Measurements from ENCODE around the gene TMEFF2.

TMEFF2 gene

GRCh38 chr2:192059266-192059665 is 135.5 kb downstream of the TMEFF2 start:
- DNase-seq: no peak

- DNase-seq: no peak
Measured at GRCh38 chr2:192053921-192054320, 140.8 kb downstream of the TMEFF2 start.

GRCh38 chr2:192051533-192051932 is 143.2 kb downstream of the TMEFF2 start:
- no peak for DNase-seq

GRCh38 chr2:192049362-192049761 is 145.4 kb downstream of the TMEFF2 start:
- DNase-seq: no peak

- no peak for DNase-seq
Measured at GRCh38 chr2:192047315-192048107, 147.2 kb downstream of the TMEFF2 start.

- no peak for DNase-seq
Measured at GRCh38 chr2:192044496-192044895, 150.2 kb downstream of the TMEFF2 start.

GRCh38 chr2:192043216-192043870 is 151.4 kb downstream of the TMEFF2 start:
- no peak for DNase-seq

- DNase-seq: no peak
Measured at GRCh38 chr2:192042126-192042525, 152.6 kb downstream of the TMEFF2 start.

GRCh38 chr2:192038110-192038509 is 156.6 kb downstream of the TMEFF2 start:
- no peak for DNase-seq

GRCh38 chr2:192035731-192036442 is 158.8 kb downstream of the TMEFF2 start:
- DNase-seq: no peak

GRCh38 chr2:192030856-192031255 is 163.9 kb downstream of the TMEFF2 start:
- DNase-seq: no peak

GRCh38 chr2:192030289-192030688 is 164.4 kb downstream of the TMEFF2 start:
- DNase-seq: no peak

- no peak for DNase-seq
Measured at GRCh38 chr2:192029089-192029488, 165.6 kb downstream of the TMEFF2 start.

GRCh38 chr2:192026825-192027120 is 168.0 kb downstream of the TMEFF2 start:
- no peak for DNase-seq

- no peak for DNase-seq
Measured at GRCh38 chr2:192026059-192026824, 168.5 kb downstream of the TMEFF2 start.

- DNase-seq: no peak
Measured at GRCh38 chr2:192025637-192026036, 169.1 kb downstream of the TMEFF2 start.

GRCh38 chr2:192023006-192023405 is 171.7 kb downstream of the TMEFF2 start:
- no peak for DNase-seq

- no peak for DNase-seq
Measured at GRCh38 chr2:192017844-192018243, 176.9 kb downstream of the TMEFF2 start.

- DNase-seq: no peak
Measured at GRCh38 chr2:192016265-192016664, 178.5 kb downstream of the TMEFF2 start.

GRCh38 chr2:192013211-192013610 is 181.5 kb downstream of the TMEFF2 start:
- no peak for DNase-seq

- no peak for DNase-seq
Measured at GRCh38 chr2:192011196-192011595, 183.5 kb downstream of the TMEFF2 start.

GRCh38 chr2:192010073-192010472 is 184.7 kb downstream of the TMEFF2 start:
- DNase-seq: no peak

GRCh38 chr2:192007581-192008228 is 187.0 kb downstream of the TMEFF2 start:
- DNase-seq: no peak

Data from stimulated activated naive CD4-positive, alpha-beta T cell (primary cell).